ENCODE results near the gene WIZ.
"Not testable (repeated sequence)": the region's sequence is repeated elsewhere in the genome, so short reads cannot be mapped to it uniquely, and the experiment has no call there.

The WIZ gene

GRCh38 chr19:15428956-15429824 is 20.6 kb downstream of the WIZ start:
- DNase-seq (ENCODE audit: low read depth in 3 of 3), result no peak

GRCh38 chr19:15427991-15428471 is 21.7 kb downstream of the WIZ start:
- no peak for DNase-seq (ENCODE audit: low read depth in 3 of 3)

DNA sequence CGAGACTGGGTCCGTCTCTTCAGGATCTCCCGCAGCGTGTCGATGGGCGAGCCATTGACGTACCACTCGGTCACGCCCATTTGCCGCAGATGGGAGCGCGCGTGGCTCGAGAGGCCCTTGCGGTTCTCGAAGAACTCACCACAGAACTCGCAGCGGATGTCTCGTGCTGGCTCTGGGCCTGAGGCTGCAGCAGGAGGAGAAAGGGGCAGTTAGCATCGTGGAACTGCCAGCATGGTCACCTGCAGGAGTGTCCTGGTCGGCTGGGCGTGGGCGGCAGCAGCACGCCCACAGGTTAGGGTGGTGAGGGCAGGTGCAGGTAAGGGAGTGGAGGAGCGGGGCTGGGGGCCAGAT is 22.4 kb downstream of the WIZ start:
- no peak for DNase-seq (ENCODE audit: low read depth in 3 of 3)

DNA sequence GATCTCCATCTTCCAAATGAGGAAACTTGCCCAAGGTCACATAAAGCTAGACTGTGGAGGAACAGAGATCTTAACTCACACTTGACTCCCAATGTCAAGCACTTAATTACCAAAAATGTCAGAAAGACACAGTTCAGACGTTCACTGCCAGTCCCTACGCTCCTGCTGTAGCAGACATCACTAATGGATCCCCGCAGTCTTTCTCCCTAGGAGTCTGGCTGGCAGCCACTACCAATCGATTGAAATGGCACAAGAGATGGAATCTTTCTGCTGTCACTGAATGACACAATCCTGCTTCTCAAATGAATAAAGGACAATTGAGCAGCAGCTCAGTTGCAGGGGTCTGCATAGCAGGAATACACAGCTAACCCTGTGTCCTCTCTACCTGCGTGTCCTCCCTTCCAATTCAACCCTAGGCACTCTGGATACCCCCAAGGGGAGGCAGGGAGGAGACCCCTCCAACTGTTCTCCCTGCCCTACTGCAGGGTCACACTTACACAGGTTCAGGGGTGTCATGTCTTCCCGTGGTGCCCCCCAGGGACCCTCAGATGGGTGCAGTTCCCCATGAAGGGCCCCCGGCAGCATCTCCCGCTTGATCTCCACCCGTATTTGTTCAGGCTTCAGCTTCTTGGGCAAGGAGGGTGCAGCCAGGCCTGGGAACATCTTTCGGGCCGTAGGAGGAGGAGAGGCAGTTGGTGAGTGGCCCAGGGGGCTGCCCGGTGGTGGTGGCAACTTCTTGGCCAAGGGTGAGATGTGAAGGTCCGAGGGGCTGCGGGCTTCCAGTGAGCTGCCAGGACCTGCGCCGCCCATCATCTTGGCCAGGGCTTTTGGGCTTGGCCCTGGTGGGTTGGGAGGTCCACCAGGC is 23.0 kb downstream of the WIZ start:
- no peak for DNase-seq (ENCODE audit: low read depth in 3 of 3)

GRCh38 chr19:15425321-15425950 is 24.3 kb downstream of the WIZ start:
- DNase-seq (ENCODE audit: low read depth in 3 of 3), result no peak

- DNase-seq (ENCODE audit: low read depth in 3 of 3), result no peak
Observed at GRCh38 chr19:15424692-15425272, 25.0 kb downstream of the WIZ start.

GRCh38 chr19:15424121-15424520 is 25.6 kb downstream of the WIZ start:
- DNase-seq (ENCODE audit: low read depth in 3 of 3), result no peak

DNA sequence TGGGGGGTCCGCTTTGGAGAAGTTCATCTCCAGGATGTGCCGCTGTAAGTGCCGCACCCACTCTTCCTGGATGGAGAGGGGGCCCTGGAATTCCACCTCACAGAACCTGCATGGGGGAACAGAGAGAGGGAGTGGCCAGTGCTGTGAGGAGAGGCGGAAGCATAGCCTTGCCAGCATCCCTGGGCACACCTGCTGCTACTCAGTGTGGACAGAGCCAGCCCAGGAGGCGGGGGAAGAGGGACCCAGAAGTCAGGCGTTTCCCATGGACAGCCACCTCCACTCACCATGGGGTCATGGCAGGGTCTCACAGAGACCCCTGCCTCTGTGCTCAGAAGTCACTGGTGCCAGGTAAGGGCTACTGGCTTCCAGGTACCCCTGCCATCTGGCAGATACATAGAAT is 26.6 kb downstream of the WIZ start:
- DNase-seq (ENCODE audit: low read depth in 3 of 3), result no peak

DNA sequence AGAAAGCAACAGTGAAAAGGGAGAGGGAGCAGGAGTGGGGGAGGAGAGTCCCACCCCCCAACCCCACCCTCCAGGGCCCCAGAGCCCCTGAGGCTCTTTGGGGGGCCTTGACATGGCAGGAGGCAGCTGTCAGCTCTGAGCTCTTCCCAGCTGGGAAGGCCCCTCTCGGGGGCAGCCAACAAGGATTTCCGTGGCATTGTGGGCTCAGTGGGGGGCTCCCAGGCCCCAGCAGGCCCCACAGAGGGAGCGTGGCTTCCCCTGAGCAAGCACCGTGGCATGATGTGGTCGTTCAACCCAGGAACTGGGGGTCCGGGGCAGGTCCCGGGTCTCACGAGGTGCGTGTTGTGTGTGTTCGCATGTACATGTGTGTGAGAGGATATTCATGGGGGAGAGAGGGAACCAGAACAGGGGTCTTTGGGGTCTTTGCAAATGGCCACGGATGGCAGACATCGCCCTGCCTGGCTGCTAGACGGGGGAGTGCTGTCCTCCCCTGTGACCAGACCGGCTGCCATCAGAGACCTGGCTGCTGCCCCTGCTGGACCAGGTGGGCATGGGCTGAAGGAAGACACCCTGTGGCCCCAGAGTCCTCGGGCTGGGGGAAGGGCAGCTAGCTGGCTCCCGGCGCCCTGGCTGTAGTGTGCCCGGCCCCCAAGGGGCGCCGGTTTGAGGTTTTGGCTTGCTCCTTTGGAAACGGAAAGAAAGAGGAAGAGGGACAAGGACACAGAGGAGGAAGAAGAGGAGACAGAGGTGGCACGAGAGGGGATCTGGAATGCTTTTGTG is 27.3 kb downstream of the WIZ start:
- DNase-seq (ENCODE audit: low read depth in 3 of 3), result no peak

DNA sequence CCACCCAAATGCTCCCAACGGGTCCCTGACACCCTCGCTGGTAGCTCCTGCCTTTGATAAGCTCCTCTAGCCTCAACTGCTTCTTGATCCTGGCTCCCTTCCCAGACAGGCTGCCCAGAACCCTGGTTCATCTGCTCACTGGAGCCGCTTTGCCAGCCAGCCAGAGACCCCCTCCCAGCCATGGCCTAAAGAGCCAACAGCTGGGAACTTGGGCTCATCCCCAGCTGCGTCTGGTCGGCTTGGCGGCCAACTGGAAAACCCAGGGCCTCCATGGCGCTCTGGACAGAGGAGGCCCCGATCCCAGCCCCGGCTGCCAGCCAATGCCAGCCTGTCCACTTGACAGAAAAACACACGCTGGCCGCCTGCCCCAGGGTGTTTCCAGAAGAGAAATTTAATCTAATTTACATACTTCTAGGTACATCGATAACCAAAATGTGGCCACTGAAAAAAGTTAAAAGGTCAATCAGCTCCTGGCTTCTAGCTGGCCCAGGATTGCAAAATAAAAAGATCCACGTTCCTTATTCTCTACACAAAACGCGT is 28.0 kb downstream of the WIZ start:
- no peak for DNase-seq (ENCODE audit: low read depth in 3 of 3)

DNA sequence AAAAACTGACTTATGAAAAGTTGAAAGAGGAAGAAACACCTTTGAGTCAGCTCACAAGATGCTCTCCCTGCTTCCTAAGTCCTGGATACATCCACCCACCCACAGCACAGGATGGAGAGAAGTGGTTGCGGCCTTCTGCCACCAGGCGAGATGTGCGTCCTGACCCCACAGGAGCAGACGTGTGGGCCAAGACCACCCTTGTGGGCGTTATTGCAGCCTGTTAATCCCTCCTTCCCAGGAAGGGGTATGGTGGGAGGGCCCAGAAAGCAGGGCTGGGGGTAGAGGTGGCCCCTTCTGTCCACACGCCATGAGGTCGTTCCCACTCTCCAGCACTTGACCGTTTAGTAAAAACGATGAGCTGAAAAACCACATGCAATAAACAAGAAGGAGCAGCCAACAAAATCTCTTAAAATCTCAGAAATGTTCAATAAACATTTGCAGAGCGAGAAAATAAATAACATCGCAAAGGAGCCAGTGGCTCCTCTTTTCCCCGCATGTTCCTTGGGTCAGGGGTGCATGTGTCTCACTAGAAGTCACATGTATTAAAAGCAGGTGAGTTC is 28.5 kb downstream of the WIZ start:
- DNase-seq (ENCODE audit: low read depth in 3 of 3), result no peak

DNA sequence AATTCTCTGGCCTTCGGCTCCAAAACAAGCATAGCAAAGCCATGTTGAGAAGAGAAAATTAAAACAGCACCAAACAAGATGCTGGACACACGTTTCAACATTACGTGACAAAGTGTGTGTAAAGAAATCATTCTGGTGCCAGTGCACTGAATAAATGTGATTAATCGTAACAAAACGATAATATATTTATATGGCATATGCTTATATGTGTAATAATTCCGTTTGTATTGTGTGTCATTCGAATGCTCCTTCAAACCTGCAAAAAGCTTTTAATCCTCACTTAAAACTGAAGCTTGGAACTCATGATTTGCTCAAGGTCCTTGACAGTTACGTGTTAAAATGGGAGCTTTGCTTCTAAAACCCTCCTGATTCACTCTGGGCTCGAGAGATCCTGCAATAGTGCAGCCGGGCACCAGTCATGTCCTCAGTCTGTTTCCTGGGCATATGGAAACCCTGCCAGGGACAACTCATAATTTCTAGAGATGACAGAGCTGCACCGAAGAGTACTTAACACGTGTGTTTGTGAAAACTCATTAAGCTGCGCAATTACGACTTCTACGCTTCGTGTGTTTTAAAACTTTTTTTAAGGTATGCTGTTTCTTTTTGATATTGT is 30.2 kb downstream of the WIZ start:
- no peak for DNase-seq (ENCODE audit: low read depth in 3 of 3)

GRCh38 chr19:15418579-15419412 is 31.0 kb downstream of the WIZ start, which contains the start of gene AKAP8L:
TSS of gene AKAP8L (minus strand) at chr19:15418988. CDS start at chr19:15418923, 65 bp downstream.
- peak; percentile 93 to 97 (median 96) for DNase-seq (ENCODE audit: low read depth in 3 of 3)

DNA sequence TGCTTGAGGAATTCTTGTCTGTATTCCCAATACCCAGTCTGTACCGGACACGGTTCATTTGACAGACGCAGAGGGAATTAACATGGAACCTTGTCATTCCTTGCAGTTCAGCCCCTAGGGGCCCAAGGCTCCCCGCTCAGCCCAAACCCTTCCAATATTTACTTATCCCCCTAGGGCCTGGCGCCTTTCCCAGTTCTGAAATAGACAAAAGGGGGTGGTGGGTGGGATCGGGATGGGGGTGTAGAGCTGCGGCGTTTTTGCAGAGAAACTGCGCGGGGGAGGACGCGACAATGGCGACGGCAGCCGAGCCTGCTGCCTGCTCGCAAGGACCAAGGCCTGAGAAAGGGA is 31.6 kb downstream of the WIZ start:
- no peak for DNase-seq (ENCODE audit: low read depth in 3 of 3)

DNA sequence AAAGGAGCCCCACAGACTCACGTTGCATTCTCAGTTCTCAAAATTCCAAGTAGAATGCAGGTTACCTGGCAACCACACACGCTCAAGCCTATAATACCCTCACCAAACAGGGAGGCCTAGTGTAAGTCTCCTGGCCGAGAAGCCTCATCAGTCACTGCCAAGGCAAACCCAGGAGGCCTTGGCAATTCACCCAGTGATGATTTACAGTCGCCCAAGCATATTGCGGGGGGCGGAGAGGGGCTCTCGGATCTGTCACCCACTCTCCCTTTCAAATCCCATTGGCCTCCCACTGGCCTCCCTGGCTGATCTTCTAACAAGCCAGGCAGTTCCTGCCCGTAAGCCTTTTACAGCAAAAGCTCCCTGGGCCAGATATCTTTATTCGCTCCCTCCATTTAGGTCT is 32.1 kb downstream of the WIZ start:
- no peak for DNase-seq (ENCODE audit: low read depth in 3 of 3)

DNA sequence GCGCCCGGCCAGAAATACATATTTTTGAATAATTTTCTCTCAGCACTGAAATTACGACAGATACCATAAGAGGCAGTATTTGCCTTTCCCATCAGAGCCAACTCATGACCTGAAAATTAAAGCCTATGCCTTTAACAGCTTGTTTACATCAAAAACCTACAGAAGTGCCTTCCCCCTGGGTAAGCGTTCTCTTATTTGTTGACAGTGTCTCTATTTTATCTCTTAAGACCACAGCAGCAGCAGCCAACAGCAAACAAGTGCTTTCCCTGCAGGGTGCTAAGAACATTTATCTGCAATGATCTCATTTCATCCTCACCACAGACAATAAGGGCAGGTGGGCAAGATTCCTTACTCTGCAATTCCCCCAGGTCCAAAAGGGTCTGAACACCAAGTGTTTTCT is 36.9 kb downstream of the WIZ start:
- DNase-seq (ENCODE audit: low read depth in 3 of 3), result no peak

- not testable (repeated sequence) for DNase-seq (ENCODE audit: low read depth in 3 of 3)
Observed at GRCh38 chr19:15411351-15411750, 38.4 kb downstream of the WIZ start.

GRCh38 chr19:15404780-15405211 is 45.0 kb downstream of the WIZ start:
- DNase-seq (ENCODE audit: low read depth in 3 of 3), result no peak

GRCh38 chr19:15404097-15404779 is 45.5 kb downstream of the WIZ start:
- no peak for DNase-seq (ENCODE audit: low read depth in 3 of 3)
